DOHH2 (cell line): ENCODE data around the gene CCDC149.

Experiments used
- CTCF ChIP-seq: fragments of 200-600 bp; sonication (generic); IDR thresholded peaks from one replicate; pipeline ENCODE4 v1.5.1; 2014; ENCODE audit warnings: antibody characterized with exemption, mild to moderate bottlenecking, low read depth, low read length; ENCODE audit not compliant: poor library complexity, severe bottlenecking
- EZH2phosphoT487 ChIP-seq: fragments of 200-600 bp; sonication (generic); IDR thresholded peaks from 2 replicates; pipeline ENCODE4 v1.6.1; 2017; ENCODE audit warnings: borderline replicate concordance, mild to moderate bottlenecking, antibody characterized with exemption, low read length, moderate library complexity, mixed read lengths

GRCh38 chr4:24862073-24862751 is 50.6 kb downstream of the CCDC149 start:
- TF ChIP-seq CTCF (no peak), EZH2phosphoT487 (no peak)
